Activated CD8-positive, alpha-beta memory T cell treated with anti-CD3 and anti-CD28 coated beads for 1 hour (primary cell): ENCODE results near the gene SH3TC2.

ENCODE experiments used
- DNase-seq, 2 donors: peaks; one replicate each; pipeline ENCODE4 v3.0.0-alpha.2; 2020; ENCODE audit warnings: low read depth in 1 of 2; ENCODE audit errors: extremely low read depth in 1 of 2

The SH3TC2 gene

DNA sequence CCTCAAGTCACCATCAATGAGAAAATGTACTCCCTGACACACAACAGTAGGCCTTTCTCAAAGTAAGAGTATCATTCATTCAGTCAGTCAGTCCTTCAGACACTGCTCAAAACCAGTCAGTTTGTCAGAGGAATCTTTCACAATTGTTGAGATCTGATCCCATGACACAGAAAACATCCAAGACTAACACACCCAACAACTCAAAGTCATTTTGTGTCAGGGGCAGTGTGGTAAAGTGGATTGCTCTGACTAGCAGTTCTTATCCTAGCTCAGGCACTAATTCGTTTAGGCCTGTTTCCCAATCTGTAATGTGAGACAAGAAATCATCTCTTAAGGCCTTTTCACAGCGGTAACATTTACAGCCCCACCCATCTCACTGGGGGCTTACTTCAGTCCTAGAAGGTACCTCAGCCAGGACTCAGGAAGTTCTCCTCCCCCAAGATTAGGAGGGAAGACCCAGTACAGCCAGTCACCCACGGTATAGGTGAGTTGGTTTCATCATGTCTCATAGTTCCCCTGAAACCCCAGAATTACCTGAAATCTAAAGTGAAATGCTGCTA, 31.9 kb downstream of the SH3TC2 start:
- no peak for DNase-seq

DNA sequence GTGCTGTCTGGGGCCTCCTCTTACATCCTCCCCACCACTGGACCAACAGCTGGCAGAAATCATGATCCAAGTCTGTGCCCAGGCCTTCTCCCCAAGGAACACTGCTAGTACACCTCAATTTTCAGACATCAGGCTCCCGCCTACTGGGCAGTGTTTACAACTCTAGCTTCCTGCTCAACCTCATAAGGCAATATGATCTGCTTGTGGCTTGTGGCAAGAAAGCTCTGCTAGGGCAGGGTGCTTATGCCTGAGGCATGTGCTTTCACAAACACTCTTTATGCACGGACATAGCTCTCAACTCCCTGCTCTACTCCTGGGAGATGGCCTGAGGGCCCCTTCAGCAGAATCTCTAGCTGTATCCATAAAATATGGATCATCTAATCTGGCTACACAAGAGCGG, 32.5 kb downstream of the SH3TC2 start:
- DNase-seq: no peak

DNA sequence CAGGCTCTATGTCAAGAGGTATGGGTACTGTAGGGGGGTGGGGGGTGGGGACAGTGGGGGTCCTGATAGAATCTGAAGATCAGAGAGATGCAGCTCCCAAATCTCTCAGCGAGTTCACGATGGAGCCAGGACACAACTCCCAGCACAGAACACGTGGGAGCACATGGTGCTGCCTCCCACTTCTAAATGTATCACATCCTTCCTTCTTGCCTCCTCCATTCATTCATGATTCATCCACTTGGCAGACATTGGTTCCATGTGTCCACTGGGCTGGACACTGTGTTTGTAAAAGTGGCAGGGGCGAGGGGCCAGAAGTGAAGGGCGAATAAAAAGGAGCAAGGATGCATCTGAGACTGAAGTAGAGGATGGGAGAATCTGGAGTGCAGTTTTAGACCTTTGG, 33.9 kb downstream of the SH3TC2 start:
- no peak for DNase-seq

DNA sequence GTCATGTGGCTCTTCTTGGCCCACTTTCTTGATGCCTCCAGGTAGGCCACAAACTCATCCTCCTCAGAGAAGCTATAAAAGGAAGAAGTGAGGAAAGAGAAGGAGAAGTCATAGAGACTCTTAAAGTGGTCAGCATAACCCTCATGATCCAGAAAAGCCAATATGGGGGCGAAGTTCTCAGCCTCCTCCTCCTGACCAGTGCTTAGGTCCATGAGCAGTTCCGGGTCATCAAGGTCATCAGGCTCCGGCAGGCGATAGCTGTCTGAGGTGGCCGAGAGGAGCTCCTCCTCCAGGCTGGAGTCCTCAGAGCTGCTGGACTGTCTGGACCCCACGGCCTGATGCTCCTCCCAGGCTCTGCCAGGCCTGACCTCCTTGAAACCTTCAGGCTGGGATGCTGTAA, 34.7 kb downstream of the SH3TC2 start:
- DNase-seq: no peak

DNA sequence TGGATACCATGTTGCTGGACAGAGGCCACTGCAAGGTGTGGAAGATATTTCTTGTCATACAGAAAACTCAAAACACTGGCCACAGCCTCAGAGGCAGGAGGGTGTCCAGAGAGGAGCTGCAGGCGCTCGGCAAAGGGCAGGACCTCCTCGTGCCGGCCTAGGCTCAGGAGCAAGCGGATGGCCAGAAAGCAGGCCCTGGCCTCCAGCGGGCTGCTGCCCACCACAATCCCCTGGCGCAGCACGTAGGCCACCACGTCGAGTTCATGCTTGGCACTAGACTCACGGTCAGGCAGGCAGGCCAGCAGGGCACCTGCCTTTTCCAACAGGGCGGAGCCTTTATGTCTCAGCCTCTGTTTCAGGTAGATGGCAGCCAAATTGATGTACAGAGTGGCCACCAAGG, 35.2 kb downstream of the SH3TC2 start:
- DNase-seq: no peak

DNA sequence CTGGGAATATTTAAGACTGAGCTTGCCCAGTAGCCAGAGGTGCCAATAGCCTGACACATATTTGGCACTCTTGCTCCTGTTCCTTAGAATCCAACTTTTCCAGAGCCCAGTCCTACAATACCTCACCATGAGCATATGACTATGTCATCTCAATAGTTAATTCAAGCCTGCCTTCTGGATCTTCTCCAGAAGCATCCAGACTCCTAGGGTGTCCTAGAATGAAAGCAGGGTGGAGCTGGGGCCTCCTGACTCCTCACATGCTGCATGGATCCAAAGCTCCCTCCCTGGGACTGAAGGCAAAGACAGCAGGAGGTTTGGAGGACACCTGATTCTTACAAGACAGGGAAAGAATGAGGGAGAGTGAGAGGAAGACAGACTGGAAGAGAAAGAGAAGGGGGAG, 37.9 kb downstream of the SH3TC2 start:
- no peak for DNase-seq

DNA sequence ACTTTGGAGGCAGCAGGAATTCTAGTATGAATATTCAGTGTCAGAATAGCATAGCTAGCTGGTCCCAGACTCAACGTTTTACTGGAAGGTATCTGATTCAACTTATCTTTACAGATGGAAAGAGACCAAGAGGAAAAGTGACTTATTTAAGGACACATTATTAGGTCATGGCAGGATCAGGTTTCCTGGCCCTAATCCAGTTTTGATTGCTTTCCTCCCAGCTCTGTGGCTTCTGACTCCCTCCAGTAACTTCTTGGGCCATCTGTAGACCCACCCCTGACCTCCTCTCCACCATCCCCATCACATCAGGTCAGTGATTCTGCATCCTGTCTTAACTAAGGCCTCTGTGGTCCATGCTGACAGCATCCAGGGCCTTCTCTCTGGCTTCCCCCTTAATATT, 38.4 kb downstream of the SH3TC2 start:
- no peak for DNase-seq

DNA sequence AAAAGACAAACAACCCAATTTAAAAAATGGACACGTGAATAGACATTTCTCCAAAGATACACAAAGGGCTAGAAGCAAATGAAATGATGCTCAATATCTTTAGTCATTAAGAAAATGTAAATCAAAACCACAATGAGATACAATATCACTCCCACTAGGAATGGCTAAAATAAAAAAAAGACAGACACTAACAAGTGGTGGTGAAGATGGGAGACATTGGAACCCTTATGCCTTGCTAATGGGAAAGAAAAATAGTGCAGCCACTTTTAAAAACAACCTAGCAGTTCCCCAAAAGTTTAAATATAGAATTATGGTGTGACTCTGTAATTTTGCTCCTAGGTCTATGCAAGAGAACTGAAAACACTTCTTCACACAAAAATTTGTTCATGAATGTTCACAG, 40.7 kb downstream of the SH3TC2 start:
- DNase-seq: no peak

DNA sequence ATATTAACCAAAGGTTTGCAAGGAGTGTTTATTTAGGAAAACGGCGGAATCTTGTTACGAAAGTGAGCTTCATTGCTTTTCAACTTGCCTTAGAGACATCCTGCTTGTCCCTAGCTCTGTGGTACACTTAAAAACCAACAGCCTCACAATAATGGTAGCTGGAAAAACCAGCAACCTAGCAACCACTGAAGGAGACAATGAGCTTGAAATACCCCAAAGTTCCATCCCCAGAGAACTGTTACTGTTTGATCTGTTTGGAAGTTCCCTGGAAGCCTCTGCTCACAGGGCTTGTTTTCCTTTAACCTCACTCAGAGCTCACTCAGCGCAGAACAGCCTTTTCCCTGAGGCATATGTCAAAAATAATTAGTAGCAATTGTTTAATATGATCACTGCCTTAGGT, 43.2 kb downstream of the SH3TC2 start:
- no peak for DNase-seq

DNA sequence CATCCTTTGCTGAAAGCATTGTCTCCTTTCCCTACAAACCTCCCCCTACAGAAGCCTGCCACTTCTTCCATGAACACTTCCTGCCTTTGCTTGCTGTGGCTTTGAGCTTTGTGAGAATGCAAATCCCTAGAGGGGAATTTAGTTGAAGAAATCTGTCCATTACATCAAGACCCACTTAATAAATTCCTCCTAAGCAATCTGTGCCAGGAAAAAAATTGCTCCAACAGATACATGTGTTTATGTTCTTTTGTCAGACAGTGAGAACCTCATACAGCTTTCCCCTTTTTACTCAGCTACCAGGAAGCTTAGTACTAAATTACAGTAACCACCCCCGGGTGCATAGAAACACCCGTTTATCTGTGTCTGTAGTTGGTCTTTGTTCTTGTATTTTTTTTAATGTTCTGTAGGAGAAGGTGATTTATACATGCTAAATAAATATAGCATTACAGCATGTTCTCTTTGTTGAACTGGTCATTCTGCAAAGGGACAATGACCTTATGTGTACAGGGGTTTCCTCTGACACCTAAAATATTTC, 43.9 kb downstream of the SH3TC2 start:
- no peak for DNase-seq

DNA sequence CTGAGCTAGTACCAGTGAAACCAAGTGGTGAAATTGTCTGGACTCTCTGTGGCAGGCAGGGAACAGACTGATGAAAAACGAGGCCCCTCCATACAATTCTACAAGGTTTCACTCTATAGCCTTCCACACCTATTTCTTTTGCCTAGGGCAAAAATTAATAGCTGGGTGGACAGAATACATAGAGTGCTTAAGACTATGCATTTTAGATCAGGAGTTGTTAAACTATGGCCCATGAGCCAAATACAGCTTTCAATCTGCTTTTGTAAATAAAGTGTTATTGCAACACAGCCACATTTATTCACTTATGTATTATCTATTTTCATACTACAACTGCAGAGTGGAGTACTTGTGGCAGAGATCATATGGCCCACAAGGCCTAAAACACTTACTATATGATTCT, 45.2 kb downstream of the SH3TC2 start:
- no peak for DNase-seq

DNA sequence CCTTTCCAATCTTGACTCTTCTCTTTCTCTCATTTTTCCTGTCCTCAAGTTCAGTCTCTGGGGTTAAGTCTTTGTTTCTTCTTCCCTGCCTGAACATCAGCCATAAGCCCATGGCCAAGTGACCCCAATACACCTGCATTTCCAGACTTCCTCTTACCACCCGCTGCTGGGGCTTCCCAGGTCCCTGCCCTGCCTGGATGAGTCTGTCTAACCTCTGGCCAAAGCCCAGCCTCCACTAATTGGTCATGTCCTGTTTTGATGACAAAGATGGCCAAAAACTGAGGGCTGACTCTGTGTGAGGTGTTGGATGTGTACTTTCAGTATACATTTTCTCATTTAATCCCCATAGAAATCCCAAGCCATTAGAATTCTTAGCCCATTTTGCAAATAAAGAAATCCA, 47.3 kb downstream of the SH3TC2 start:
- no peak for DNase-seq

DNA sequence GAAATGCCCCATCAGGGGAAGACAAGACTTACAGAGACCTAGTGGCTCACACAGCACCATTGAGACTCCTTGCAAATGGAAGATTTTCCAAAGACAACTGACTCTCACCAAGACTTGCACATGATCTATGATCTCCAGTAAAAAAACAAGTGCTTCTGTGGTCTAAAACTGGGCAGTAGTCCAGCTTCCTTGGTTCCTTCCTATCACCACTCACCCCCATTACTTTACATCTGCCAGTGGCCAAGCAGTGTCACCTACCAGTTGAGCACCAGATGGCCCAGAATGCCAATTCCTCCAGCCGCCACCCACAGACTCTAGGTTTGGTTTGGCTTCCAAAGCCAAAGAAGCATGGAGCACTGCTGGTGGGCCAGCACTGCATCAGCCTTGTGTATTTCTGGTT, 47.7 kb downstream of the SH3TC2 start:
- no peak for DNase-seq

DNA sequence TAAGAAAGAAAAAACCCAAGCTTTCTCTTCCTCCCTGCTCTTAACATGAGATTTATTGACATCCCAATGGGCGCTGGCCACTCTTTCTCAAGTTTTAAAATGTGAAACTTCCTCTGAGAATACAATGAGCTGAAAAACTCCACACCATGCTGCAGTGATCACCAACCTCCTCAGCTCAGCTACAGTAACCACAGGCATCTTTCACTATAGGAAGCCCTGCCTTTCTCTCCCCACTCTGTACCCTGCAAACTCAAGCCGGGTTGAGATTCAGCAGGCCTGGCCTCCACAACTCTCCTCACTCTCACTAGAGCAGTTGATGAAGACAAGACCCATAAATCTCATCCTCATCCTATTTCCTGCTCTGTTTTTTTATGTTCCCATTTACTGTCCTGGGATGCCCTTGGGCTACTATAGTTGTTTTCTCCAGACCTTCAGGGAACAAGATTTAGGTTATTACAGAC, 48.3 kb downstream of the SH3TC2 start:
- DNase-seq: no peak

DNA sequence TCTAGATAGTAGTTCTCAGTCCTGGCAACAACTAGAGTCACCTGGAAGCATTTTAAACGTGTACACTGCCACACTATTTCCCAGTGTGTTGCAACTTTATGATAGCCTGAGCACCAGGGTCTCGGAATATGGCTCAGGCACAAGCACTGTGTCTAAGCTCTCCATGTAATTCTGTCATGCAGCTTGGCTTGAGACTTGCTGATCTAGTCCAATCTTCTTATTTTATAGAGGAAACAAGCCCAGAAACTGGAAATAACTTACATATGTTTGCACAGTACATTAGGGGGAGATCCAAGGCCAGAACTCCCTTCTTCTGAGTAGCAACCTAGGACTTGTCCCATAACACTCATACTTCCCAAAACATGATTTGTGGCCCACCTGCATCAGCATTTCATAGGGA, 49.1 kb downstream of the SH3TC2 start:
- no peak for DNase-seq

DNA sequence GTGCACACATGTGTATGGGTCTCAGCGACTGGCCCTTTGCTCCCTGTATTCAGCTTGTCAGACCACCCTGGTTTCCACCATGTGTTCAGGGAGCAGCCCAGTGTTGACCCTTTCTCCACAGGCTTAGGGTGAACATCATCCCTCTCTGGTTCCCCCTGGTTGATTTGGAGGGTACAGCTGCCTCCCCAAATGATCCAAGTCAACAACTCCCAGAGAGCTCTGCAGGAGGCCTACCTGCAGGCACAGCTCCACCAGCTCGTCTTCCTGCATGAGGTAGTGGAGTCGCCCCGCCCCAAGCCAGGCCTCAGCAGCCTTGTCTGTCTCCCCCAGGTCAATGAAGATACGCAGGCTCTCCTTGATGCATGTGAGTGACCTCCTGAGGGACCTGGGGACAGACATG, 50.5 kb downstream of the SH3TC2 start:
- DNase-seq: no peak

DNA sequence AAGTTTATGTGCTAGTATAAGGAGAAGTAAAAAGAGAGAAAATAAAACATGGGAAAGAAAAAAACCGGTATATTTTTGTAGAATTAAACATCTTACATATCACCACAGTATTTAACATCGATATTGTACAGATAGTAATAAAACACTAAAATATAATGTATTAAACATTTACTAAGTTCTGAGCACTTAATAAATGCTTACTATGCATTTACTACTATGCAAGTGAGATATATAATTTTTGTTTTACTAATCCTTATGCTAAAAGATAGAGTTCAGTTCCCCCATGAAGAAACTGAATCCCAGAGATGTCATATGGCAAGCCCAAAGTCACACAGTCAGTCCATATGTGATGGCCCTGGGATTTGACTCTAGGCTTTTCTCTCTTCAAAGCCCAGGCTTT, 51.1 kb downstream of the SH3TC2 start:
- no peak for DNase-seq

DNA sequence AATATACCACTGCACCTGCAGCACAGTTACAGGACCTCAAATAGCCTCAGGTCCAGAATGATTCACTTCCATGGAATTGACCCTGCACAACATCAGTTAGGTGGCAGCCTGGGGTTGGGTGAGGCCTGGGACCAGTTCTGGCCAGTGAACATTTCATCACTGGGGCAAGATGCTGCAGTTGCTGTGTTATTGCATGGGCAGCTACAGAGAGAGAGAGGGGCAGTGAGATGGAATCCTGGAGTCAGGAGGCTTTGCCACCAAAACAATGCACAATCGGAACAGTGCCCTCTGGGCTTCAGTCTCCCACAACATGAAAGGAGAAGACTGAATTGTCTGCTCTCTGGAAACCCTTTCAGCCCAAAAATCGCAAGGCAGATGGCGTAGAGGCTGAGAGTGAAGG, 51.8 kb downstream of the SH3TC2 start:
- no peak for DNase-seq

DNA sequence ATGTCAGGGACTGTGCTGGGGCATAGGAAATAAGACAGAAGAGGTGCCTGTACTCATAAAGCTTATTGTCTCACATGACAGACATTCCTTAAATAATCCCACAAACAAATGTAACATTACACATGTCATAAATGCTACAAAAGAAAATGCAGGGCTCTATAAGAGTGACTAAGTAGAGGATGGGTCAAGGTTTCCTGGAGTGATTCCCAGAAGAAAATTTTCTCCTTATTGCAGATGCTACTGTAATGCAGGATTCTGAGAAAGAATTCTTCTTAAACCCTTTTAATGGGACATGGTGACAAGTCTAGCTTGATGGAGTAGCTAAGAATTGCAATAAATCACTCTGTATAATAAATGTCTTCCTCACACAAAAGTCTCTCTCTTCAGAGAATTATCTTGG, 55.7 kb downstream of the SH3TC2 start:
- no peak for DNase-seq

DNA sequence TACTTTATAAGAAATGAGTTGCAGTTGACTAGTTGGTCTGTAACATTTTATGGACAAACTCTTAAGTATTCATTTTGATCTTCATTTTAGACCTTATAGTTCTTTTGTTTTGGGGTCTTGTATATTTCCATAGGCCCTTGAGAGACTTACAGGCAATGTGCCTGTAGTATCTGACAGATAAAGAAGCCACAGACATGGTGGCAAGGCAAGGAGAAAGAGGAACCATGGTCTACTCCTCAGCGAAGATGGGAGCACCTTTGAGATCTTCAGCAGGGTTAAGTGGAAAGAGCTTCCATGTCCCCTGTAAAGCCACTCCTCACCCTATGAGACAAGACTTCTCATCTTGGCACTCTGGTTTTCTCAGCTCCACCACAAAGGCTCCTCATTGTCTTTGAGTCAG, 56.4 kb downstream of the SH3TC2 start:
- DNase-seq: no peak

DNA sequence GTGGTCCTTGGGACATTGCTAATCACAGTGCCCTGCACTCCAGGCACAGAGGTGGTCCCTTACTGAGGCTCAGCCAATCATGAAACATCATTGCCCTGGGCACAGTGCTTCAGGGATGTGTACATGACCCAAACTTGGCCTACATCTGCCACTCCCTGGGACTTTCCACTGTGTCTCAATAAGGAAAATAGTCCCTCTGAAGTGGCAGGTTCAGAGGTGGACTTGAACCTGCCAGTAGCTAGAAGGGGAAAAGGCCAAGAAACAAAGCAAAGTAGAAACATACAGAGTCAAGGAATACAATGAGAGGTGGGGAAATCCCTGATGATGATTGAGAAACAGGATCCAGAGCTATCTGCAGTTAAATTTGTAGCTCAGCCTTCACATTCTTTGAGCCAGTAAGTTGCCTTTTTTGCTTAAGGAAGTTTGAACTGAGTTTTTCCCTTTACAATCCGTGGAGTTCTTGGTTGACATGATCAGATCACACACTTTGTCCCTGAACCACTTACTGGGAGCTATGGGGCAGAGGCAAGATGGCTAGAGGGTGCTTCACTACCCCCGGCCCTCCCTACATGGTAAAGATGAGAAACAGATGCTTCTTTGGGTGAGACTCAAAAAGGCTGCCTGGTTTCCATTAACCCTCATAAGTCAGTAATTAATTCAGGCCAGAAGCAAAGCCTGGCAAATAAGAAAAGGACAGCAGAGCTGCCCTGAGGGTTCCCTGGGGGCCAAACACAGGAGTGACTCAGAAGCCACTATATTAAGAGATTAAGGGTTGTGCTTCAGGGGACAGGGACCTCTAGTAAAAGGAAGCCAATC, 57.6 kb downstream of the SH3TC2 start:
- no peak for DNase-seq

DNA sequence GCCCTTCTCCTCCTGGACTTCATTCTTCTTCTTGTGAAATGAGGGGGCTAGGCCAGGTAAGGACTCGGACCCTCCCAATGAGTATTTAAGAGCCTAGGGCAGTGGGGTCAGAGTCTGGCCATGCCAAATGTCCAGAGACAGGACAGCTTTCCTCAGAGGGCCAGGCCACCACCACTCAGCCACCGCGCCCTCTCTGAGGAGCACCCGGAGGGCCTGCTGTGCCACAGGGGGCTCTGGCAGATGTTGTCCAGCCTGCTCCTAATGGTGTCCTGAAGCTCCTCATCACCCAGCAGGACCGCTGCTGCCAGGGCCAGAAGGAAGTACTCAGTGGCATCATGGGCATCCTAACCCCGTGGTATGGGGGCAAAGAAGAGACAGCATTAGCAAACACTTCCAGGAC, 58.3 kb downstream of the SH3TC2 start:
- DNase-seq: no peak
